Type B pancreatic cell (in vitro differentiated cells): ENCODE measurements around the gene CDH12. TPM values are rescaled to one million over a fixed set of nuclear protein-coding genes. Genes with fewer than 3 reads are reported as not detected.

Experiments used
- DNase-seq: peaks from one replicate; pipeline ENCODE4 v3.0.0; 2021; ENCODE audit warnings: mixed read lengths; ENCODE audit not compliant: unreplicated experiment; ENCODE audit errors: extremely low spot score
- H3K27ac Mint-ChIP-seq: 2 replicates; pipeline ENCODE4 v1.8.0; 2021; ENCODE audit warnings: mild to moderate bottlenecking, mixed read lengths
- H3K27me3 Mint-ChIP-seq: 2 replicates; pipeline ENCODE4 v1.8.0; 2021; ENCODE audit warnings: mixed read lengths
- H3K36me3 Mint-ChIP-seq: 2 replicates; pipeline ENCODE4 v1.8.0; 2021; ENCODE audit warnings: mixed read lengths
- H3K4me1 Mint-ChIP-seq: one replicate; pipeline ENCODE4 v1.8.0; 2021; ENCODE audit warnings: mixed read lengths; ENCODE audit not compliant: unreplicated experiment
- H3K4me3 Mint-ChIP-seq: 2 replicates; pipeline ENCODE4 v1.8.0; 2021; ENCODE audit warnings: mild to moderate bottlenecking, mixed read lengths
- H3K9me3 Mint-ChIP-seq: 2 replicates; pipeline ENCODE4 v1.8.0; 2021; ENCODE audit warnings: mixed read lengths
- CTCF ChIP-seq: fragments of 200-600 bp; sonication (generic); conservative IDR thresholded peaks from 2 replicates; pipeline ENCODE4 v1.5.0; 2021; ENCODE audit warnings: antibody characterized with exemption, mild to moderate bottlenecking
- total RNA-seq: library from RNA; stranded (reverse); gene quantifications from 2 replicates; pipeline ENCODE4 v1.2.1, GENCODE V29; 2021; ENCODE audit warnings: low replicate concordance

CDH12 gene
- total RNA-seq, 1 donor from 2014 or later, result 10.2 TPM

- no peak for TF ChIP-seq CTCF
- no peak overlapping the region for H3K27ac Mint-ChIP-seq
- H3K27me3 Mint-ChIP-seq, result peaks cover 16% of the 10 kb centered on the region
- H3K36me3 Mint-ChIP-seq, result no peaks in the 10 kb centered on the region
- H3K9me3 Mint-ChIP-seq, result peaks cover 4% of the 10 kb centered on the region
- no peak for DNase-seq
- H3K4me3 Mint-ChIP-seq, result no peak overlapping the region
- no peaks in the 10 kb centered on the region for H3K4me1 Mint-ChIP-seq
These were observed 347.3 kb downstream of the CDH12 start for GRCh38 chr5:22505891-22506290.

DNA sequence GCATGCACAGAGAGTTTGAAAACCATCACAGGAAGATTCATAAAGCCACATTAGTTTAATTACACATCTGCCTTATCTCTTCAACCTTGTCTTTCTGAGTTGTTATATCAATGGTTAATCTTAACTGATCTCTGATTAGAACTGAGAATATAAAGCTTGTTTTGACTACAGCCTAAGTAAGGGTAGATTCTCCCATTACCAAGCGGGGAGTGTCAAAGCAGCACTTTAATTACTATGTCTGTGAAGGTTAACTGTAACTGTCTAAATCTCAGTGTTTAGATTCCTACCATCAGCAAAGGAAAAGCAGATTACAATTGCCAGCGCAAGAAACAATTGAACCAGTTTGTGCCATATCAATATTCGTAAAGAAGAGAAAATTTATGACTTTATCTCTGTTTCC lies 348.7 kb downstream of the CDH12 start:
- Mint-ChIP-seq H3K27ac (no peak overlapping the region), H3K9me3 (peaks cover 4% of the 10 kb centered on the region), H3K27me3 (peaks cover 16% of the 10 kb centered on the region), H3K4me1 (no peaks in the 10 kb centered on the region), H3K36me3 (no peaks in the 10 kb centered on the region), H3K4me3 (no peak overlapping the region)
- no peak for TF ChIP-seq CTCF
- DNase-seq, result no peak

GRCh38 chr5:22500556-22500955 lies 352.6 kb downstream of the CDH12 start:
- Mint-ChIP-seq H3K4me3 (no peak overlapping the region), H3K27ac (no peak overlapping the region), H3K9me3 (peaks cover 4% of the 10 kb centered on the region), H3K36me3 (no peaks in the 10 kb centered on the region), H3K4me1 (no peaks in the 10 kb centered on the region), H3K27me3 (peaks cover 12% of the 10 kb centered on the region)
- TF ChIP-seq CTCF, result no peak
- DNase-seq, result no peak

- Mint-ChIP-seq H3K4me3 (no peak overlapping the region), H3K4me1 (no peaks in the 10 kb centered on the region), H3K36me3 (no peaks in the 10 kb centered on the region), H3K27ac (no peak overlapping the region), H3K27me3 (peaks cover 9% of the 10 kb centered on the region), H3K9me3 (no peaks in the 10 kb centered on the region)
- no peak for TF ChIP-seq CTCF
- no peak for DNase-seq
These were observed 356.5 kb downstream of the CDH12 start for GRCh38 chr5:22496666-22497065.

GRCh38 chr5:22495016-22495720 lies 358.0 kb downstream of the CDH12 start:
- Mint-ChIP-seq H3K27ac (no peak overlapping the region), H3K4me3 (no peak overlapping the region)

More at GRCh38 chr5:22495016-22495720, 358.0 kb downstream of the CDH12 start:
- Mint-ChIP-seq H3K4me1 (no peaks in the 10 kb centered on the region), H3K27me3 (peaks cover 10% of the 10 kb centered on the region), H3K9me3 (no peaks in the 10 kb centered on the region), H3K36me3 (no peaks in the 10 kb centered on the region)
- no peak for TF ChIP-seq CTCF
- DNase-seq, result no peak
